Stimulated activated CD8-positive, alpha-beta memory T cell treated with anti-CD3 and anti-CD28 coated beads, Interleukin-7, amount 100 ng/mL, for 48 hours (primary cell): ENCODE results near the gene SFT2D3.
"Not testable (repeated sequence)": the region's sequence is repeated elsewhere in the genome, so short reads cannot be mapped to it uniquely, and the experiment has no call there.

Source experiments
- DNase-seq, 2 donors: peaks; one replicate each; pipeline ENCODE4 v3.0.0-alpha.2; 2020; ENCODE audit warnings: low read depth in 1 of 2; ENCODE audit errors: extremely low read depth in 1 of 2

The SFT2D3 gene

GRCh38 chr2:127737892-127738291 lies 36.6 kb downstream of the SFT2D3 start:
- no peak for DNase-seq

GRCh38 chr2:127739800-127740199 lies 38.5 kb downstream of the SFT2D3 start:
- no peak for DNase-seq

- no peak for DNase-seq
These were observed 39.5 kb downstream of the SFT2D3 start for GRCh38 chr2:127740665-127741288.

DNA sequence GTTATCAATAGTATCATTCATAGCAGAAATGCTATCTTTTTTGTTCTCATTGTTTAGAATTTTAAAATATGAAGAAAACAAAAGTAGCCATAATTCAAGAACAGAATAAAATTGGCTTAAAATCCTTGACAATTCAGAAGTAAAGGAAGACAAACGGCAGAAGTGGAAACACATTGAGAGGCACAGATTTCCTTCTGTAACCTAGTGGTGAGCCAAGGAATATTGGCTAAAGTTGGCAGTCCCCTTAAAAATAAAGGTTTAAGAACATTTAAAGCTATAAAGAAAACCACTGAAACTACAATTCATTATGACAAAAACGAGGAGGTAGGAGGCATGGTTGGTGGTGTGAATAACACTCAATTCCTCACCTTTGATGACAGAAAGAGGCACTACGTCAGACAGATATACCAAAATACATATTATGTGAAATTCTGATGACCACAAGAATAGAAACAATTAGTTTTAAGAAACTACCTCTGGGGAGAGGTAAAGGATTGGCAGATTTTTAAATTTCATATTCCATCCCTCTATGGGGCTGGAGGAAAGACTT lies 42.3 kb downstream of the SFT2D3 start:
- no peak for DNase-seq

DNA sequence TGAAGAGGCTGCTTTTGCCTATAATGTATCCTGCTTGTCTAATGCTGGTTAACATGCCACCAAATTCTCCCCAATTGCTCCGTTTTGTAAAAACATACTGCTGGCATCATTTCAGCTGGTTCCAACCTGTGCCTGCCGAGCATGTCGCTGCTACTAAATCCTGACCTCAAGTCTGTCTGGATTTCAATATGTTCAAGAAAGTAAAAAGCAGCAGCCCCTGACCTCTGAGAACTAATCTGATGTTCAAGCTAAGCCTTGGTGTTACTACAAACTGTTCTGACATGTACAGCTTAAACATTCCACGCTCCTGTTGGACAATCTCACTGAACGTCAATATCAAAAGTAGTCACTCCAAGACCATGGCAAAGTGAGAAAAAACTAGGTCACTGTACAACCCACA lies 46.3 kb downstream of the SFT2D3 start:
- DNase-seq, result no peak

- DNase-seq, result not testable (repeated sequence)
These were observed 48.2 kb downstream of the SFT2D3 start for GRCh38 chr2:127749537-127749936.

- no peak for DNase-seq
These were observed 52.1 kb downstream of the SFT2D3 start for GRCh38 chr2:127753374-127753773.

DNA sequence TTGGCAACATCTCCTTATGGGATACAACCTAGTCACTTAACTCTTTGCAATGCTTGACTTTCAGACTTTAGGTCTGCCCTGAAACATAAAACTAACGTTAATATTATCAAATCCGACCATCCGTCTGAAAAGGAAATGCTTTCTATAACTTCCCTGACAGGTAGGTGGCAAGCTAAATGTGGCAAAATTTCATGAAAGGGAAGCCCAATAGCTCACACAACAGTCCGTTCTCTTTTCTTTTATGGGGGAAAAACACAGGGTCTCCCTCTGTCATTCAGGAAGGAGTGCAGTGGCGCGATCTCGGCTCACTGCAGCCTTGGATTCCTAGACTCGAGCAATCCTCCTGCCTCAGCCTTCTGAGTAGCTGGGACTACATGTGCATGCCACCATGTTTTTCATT lies 52.9 kb downstream of the SFT2D3 start:
- DNase-seq, result no peak
